ENCODE measurements around the gene HDAC8.

HDAC8 gene

GRCh38 chrX:72366701-72367454, 205.8 kb downstream of the HDAC8 start:
- DNase-seq (ENCODE audit: low read depth) = no peak
- H3K4me3 ChIP-seq (ENCODE audit: low read depth, low read length) = no peak overlapping the region
- TF ChIP-seq CTCF (IDR thresholded peaks at IDR 0.05; ENCODE audit: insufficient read depth, low read depth, low read length, missing control alignments) = no peak

GRCh38 chrX:72366178-72366577, 206.5 kb downstream of the HDAC8 start:
- TF ChIP-seq CTCF (IDR thresholded peaks at IDR 0.05; ENCODE audit: insufficient read depth, low read depth, low read length, missing control alignments) = no peak
- DNase-seq (ENCODE audit: low read depth) = no peak
- no peak overlapping the region for H3K4me3 ChIP-seq (ENCODE audit: low read depth, low read length)

- no peak overlapping the region for H3K4me3 ChIP-seq (ENCODE audit: low read depth, low read length)
- DNase-seq (ENCODE audit: low read depth) = no peak
- TF ChIP-seq CTCF (IDR thresholded peaks at IDR 0.05; ENCODE audit: insufficient read depth, low read depth, low read length, missing control alignments) = no peak
Measured at GRCh38 chrX:72365126-72365525, 207.5 kb downstream of the HDAC8 start.

GRCh38 chrX:72360326-72360725, 212.3 kb downstream of the HDAC8 start:
- no peak for TF ChIP-seq CTCF (IDR thresholded peaks at IDR 0.05; ENCODE audit: insufficient read depth, low read depth, low read length, missing control alignments)
- no peak for DNase-seq (ENCODE audit: low read depth)
- no peak overlapping the region for H3K4me3 ChIP-seq (ENCODE audit: low read depth, low read length)

GRCh38 chrX:72358313-72358712, 214.3 kb downstream of the HDAC8 start:
- no peak overlapping the region for H3K4me3 ChIP-seq (ENCODE audit: low read depth, low read length)
- DNase-seq (ENCODE audit: low read depth) = no peak
- TF ChIP-seq CTCF (IDR thresholded peaks at IDR 0.05; ENCODE audit: insufficient read depth, low read depth, low read length, missing control alignments) = no peak

- H3K4me3 ChIP-seq (ENCODE audit: low read depth, low read length) = no peak overlapping the region
- no peak for DNase-seq (ENCODE audit: low read depth)
- TF ChIP-seq CTCF (IDR thresholded peaks at IDR 0.05; ENCODE audit: insufficient read depth, low read depth, low read length, missing control alignments) = no peak
Measured at GRCh38 chrX:72352786-72353185, 219.9 kb downstream of the HDAC8 start.

All from GM12865 (cell line).